GM18499 (cell line): ENCODE results near the gene NTN1.

ENCODE experiments used
- ATAC-seq: cut with Tn5 transposase; IDR thresholded peaks from one replicate; pipeline ENCODE4 v1.9.1; 2021; ENCODE audit warnings: moderate number of reproducible peaks; ENCODE audit not compliant: insufficient read depth, unreplicated experiment

The NTN1 gene

GRCh38 chr17:9004132-9004960, 17.0 kb upstream of the NTN1 start:
- ATAC-seq = no peak

- ATAC-seq = no peak
These were observed 16.4 kb upstream of the NTN1 start for GRCh38 chr17:9004961-9005285.

- no peak for ATAC-seq
These were observed 15.0 kb upstream of the NTN1 start for GRCh38 chr17:9006175-9006767.

GRCh38 chr17:9007052-9007714, 14.1 kb upstream of the NTN1 start:
- ATAC-seq = no peak

- ATAC-seq = no peak
These were observed 12.2 kb upstream of the NTN1 start for GRCh38 chr17:9009096-9009495.

GRCh38 chr17:9009737-9010136, 11.6 kb upstream of the NTN1 start:
- ATAC-seq = no peak

- no peak for ATAC-seq
These were observed 10.3 kb upstream of the NTN1 start for GRCh38 chr17:9011001-9011400.

- ATAC-seq = no peak
These were observed 4.3 kb upstream of the NTN1 start for GRCh38 chr17:9016941-9017552.

GRCh38 chr17:9018726-9019125, 2.6 kb upstream of the NTN1 start:
- no peak for ATAC-seq

- no peak for ATAC-seq
These were observed 1.1 kb upstream of the NTN1 start for GRCh38 chr17:9020096-9020823.

GRCh38 chr17:9020824-9021157, 519 bp upstream of the NTN1 start:
- ATAC-seq = no peak

- ATAC-seq = no peak
These were observed 772 bp downstream of the NTN1 start for GRCh38 chr17:9021992-9022572.

GRCh38 chr17:9022573-9023391, 1.5 kb downstream of the NTN1 start:
- ATAC-seq = no peak

GRCh38 chr17:9023392-9024218, 2.3 kb downstream of the NTN1 start:
- no peak for ATAC-seq

- no peak for ATAC-seq
These were observed 3.2 kb downstream of the NTN1 start for GRCh38 chr17:9024497-9024896.

- ATAC-seq = no peak
These were observed 5.4 kb downstream of the NTN1 start for GRCh38 chr17:9026741-9027140.

GRCh38 chr17:9028202-9028987, 7.1 kb downstream of the NTN1 start:
- no peak for ATAC-seq
